Measurements from ENCODE around the gene PPP2R5B.

DNA sequence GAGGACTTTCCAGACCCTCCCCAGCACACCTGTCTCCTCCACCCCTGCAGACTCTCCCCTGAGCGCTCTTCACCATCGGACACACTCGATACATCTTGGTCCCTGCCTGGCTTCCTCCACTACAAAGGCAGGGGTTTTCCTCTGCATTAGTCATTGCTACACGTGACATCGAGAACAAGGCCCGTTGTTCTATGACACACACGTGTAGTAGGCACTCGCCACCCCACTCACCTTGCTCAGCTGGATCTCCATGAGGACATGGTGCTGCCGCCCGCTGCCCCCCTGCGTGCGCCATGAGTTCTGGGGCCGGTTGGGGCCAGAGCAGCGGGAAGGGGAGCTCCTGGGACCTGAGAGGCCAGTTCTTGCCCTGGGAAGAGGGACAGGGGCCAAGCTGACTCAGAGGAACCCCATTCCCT lies 24.2 kb upstream of the PPP2R5B start:
- TF ChIP-seq ZNF274 (IDR thresholded peaks at IDR 0.05; ENCODE audit: low read length) (no peak), ZNF274 (tag by site-specific recombination; IDR thresholded peaks at IDR 0.05; ENCODE audit: borderline replicate concordance) (no peak), ZNF404 (tag by site-specific recombination; IDR thresholded peaks at IDR 0.05) (no peak), ZNF292 (tag by site-specific recombination; IDR thresholded peaks at IDR 0.05; ENCODE audit: borderline replicate concordance, low read depth) (no peak), ZBTB48 (tag by site-specific recombination; IDR thresholded peaks at IDR 0.05) (no peak), MEIS1 (CRISPR knock-in tag; IDR thresholded peaks at IDR 0.05; ENCODE audit: borderline replicate concordance) (no peak), ZNF433 (tag by site-specific recombination; IDR thresholded peaks at IDR 0.05; ENCODE audit: low read depth) (no peak), HOXA7 (CRISPR knock-in tag; IDR thresholded peaks at IDR 0.05; ENCODE audit: borderline replicate concordance) (no peak), OVOL3 (tag by site-specific recombination; IDR thresholded peaks at IDR 0.05) (no peak), MZF1 (tag by site-specific recombination; IDR thresholded peaks at IDR 0.05; ENCODE audit: borderline replicate concordance) (no peak), MYNN (tag by site-specific recombination; IDR thresholded peaks at IDR 0.05; ENCODE audit: borderline replicate concordance) (no peak)
- TF ChIP-seq, protein P1, sequence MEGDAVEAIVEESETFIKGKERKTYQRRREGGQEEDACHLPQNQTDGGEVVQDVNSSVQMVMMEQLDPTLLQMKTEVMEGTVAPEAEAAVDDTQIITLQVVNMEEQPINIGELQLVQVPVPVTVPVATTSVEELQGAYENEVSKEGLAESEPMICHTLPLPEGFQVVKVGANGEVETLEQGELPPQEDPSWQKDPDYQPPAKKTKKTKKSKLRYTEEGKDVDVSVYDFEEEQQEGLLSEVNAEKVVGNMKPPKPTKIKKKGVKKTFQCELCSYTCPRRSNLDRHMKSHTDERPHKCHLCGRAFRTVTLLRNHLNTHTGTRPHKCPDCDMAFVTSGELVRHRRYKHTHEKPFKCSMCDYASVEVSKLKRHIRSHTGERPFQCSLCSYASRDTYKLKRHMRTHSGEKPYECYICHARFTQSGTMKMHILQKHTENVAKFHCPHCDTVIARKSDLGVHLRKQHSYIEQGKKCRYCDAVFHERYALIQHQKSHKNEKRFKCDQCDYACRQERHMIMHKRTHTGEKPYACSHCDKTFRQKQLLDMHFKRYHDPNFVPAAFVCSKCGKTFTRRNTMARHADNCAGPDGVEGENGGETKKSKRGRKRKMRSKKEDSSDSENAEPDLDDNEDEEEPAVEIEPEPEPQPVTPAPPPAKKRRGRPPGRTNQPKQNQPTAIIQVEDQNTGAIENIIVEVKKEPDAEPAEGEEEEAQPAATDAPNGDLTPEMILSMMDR (tag by site-specific recombination; IDR thresholded peaks at IDR 0.05) = no peak
- TF ChIP-seq, protein P2, sequence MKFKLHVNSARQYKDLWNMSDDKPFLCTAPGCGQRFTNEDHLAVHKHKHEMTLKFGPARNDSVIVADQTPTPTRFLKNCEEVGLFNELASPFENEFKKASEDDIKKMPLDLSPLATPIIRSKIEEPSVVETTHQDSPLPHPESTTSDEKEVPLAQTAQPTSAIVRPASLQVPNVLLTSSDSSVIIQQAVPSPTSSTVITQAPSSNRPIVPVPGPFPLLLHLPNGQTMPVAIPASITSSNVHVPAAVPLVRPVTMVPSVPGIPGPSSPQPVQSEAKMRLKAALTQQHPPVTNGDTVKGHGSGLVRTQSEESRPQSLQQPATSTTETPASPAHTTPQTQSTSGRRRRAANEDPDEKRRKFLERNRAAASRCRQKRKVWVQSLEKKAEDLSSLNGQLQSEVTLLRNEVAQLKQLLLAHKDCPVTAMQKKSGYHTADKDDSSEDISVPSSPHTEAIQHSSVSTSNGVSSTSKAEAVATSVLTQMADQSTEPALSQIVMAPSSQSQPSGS (tag by site-specific recombination; IDR thresholded peaks at IDR 0.05; ENCODE audit: low read depth) = no peak

Measured in HEK293 (cell line).